ENCODE measurements around the gene SNX25.
"Not testable (repeated sequence)": the region's sequence is repeated elsewhere in the genome, so short reads cannot be mapped to it uniquely, and the experiment has no call there.

Gene SNX25

GRCh38 chr4:185329879-185330510 is 120.6 kb downstream of the SNX25 start:
- DNase-seq (ENCODE audit: extremely low spot score, insufficient read length, low read depth): not testable (repeated sequence)
- peak; percentile 54 for FAIRE-seq

GRCh38 chr4:185332575-185333464 is 123.4 kb downstream of the SNX25 start:
- peak; percentile 59 for FAIRE-seq

GRCh38 chr4:185334326-185334725 is 124.9 kb downstream of the SNX25 start:
- FAIRE-seq: no peak
- no peak for DNase-seq (ENCODE audit: extremely low spot score, insufficient read length, low read depth)

More at GRCh38 chr4:185332575-185333464, 123.4 kb downstream of the SNX25 start:
- no peak for DNase-seq (ENCODE audit: extremely low spot score, insufficient read length, low read depth)

GRCh38 chr4:185335579-185335978 is 126.2 kb downstream of the SNX25 start:
- FAIRE-seq: peak; percentile 39

GRCh38 chr4:185339941-185340340 is 130.5 kb downstream of the SNX25 start:
- DNase-seq (ENCODE audit: extremely low spot score, insufficient read length, low read depth) (no peak), FAIRE-seq (peak; percentile 75)

More at GRCh38 chr4:185335579-185335978, 126.2 kb downstream of the SNX25 start:
- no peak for DNase-seq (ENCODE audit: extremely low spot score, insufficient read length, low read depth)

GRCh38 chr4:185341377-185341776 is 132.0 kb downstream of the SNX25 start:
- FAIRE-seq: peak; percentile 62
- no peak for DNase-seq (ENCODE audit: extremely low spot score, insufficient read length, low read depth)

GRCh38 chr4:185341841-185342240 is 132.4 kb downstream of the SNX25 start:
- DNase-seq (ENCODE audit: extremely low spot score, insufficient read length, low read depth) (no peak), FAIRE-seq (peak; percentile 90)

GRCh38 chr4:185343726-185344581 is 134.6 kb downstream of the SNX25 start:
- DNase-seq (ENCODE audit: extremely low spot score, insufficient read length, low read depth): no peak
- peak; percentile 59 for FAIRE-seq

- no peak for DNase-seq (ENCODE audit: extremely low spot score, insufficient read length, low read depth)
- peak; percentile 94 for FAIRE-seq
These were observed 135.5 kb downstream of the SNX25 start for GRCh38 chr4:185344743-185345538.

- no peak for DNase-seq (ENCODE audit: extremely low spot score, insufficient read length, low read depth)
These were observed 137.7 kb downstream of the SNX25 start for GRCh38 chr4:185346975-185347601.

GRCh38 chr4:185351691-185352090 is 142.3 kb downstream of the SNX25 start:
- no peak for FAIRE-seq

More at GRCh38 chr4:185346975-185347601, 137.7 kb downstream of the SNX25 start:
- no peak for FAIRE-seq

GRCh38 chr4:185352202-185352601 is 142.8 kb downstream of the SNX25 start:
- no peak for FAIRE-seq

More at GRCh38 chr4:185351691-185352090, 142.3 kb downstream of the SNX25 start:
- DNase-seq (ENCODE audit: extremely low spot score, insufficient read length, low read depth): no peak

GRCh38 chr4:185352741-185353140 is 143.3 kb downstream of the SNX25 start:
- DNase-seq (ENCODE audit: extremely low spot score, insufficient read length, low read depth) (no peak), FAIRE-seq (no peak)

More at GRCh38 chr4:185352202-185352601, 142.8 kb downstream of the SNX25 start:
- DNase-seq (ENCODE audit: extremely low spot score, insufficient read length, low read depth): no peak

- no peak for FAIRE-seq
- DNase-seq (ENCODE audit: extremely low spot score, insufficient read length, low read depth): no peak
These were observed 147.8 kb downstream of the SNX25 start for GRCh38 chr4:185357211-185357610.

GRCh38 chr4:185357733-185358440 is 148.5 kb downstream of the SNX25 start:
- DNase-seq (ENCODE audit: extremely low spot score, insufficient read length, low read depth): no peak
- FAIRE-seq: no peak

- no peak for DNase-seq (ENCODE audit: extremely low spot score, insufficient read length, low read depth)
- FAIRE-seq: no peak
These were observed 149.1 kb downstream of the SNX25 start for GRCh38 chr4:185358514-185358913.

- FAIRE-seq (no peak), DNase-seq (ENCODE audit: extremely low spot score, insufficient read length, low read depth) (no peak)
These were observed 149.6 kb downstream of the SNX25 start for GRCh38 chr4:185358959-185359358.

GRCh38 chr4:185359767-185360446 is 150.5 kb downstream of the SNX25 start:
- FAIRE-seq: no peak
- no peak for DNase-seq (ENCODE audit: extremely low spot score, insufficient read length, low read depth)
